NCI-H510A treated with DMSO at 0.1 percent for 48 hours (cell line): ENCODE data around the gene JCAD.
A peak's percentile ranks its signal among the peaks of the same experiment; 100 is the strongest.
"Not testable (repeated sequence)": the region's sequence is repeated elsewhere in the genome, so short reads cannot be mapped to it uniquely, and the experiment has no call there.

Experiments
- DNase-seq: peaks from one replicate; lab custom pipeline; 2025; lab: John Stamatoyannopoulos, UW

The JCAD gene

GRCh38 chr10:30059209-30060107 lies at the start of gene JCAD:
Gene JCAD, minus strand, starts transcription at chr10:30059586. Its CDS starts 11,774 bp downstream, at chr10:30047812.
- peak; percentile 8 for DNase-seq

GRCh38 chr10:30106987-30107386 lies 47.6 kb upstream of the JCAD start:
- DNase-seq, result no peak

GRCh38 chr10:30103595-30104320 lies 44.4 kb upstream of the JCAD start:
- DNase-seq, result no peak

GRCh38 chr10:30099706-30100105 lies 40.3 kb upstream of the JCAD start:
- not testable (repeated sequence) for DNase-seq

GRCh38 chr10:30099101-30099500 lies 39.7 kb upstream of the JCAD start:
- no peak for DNase-seq

GRCh38 chr10:30098629-30099028 lies 39.2 kb upstream of the JCAD start:
- DNase-seq, result no peak

- DNase-seq, result no peak
Measured at GRCh38 chr10:30096564-30096963, 37.2 kb upstream of the JCAD start.

- DNase-seq, result no peak
Measured at GRCh38 chr10:30095631-30096422, 36.4 kb upstream of the JCAD start.

GRCh38 chr10:30094601-30095000 lies 35.2 kb upstream of the JCAD start:
- DNase-seq, result no peak

- DNase-seq, result no peak
Measured at GRCh38 chr10:30093303-30093950, 34.0 kb upstream of the JCAD start.

GRCh38 chr10:30092151-30092790 lies 32.9 kb upstream of the JCAD start:
- DNase-seq, result no peak

GRCh38 chr10:30091136-30091535 lies 31.8 kb upstream of the JCAD start:
- no peak for DNase-seq

- no peak for DNase-seq
Measured at GRCh38 chr10:30088178-30088577, 28.8 kb upstream of the JCAD start.

- no peak for DNase-seq
Measured at GRCh38 chr10:30083934-30084333, 24.5 kb upstream of the JCAD start.

- DNase-seq, result no peak
Measured at GRCh38 chr10:30081182-30081581, 21.8 kb upstream of the JCAD start.

- DNase-seq, result no peak
Measured at GRCh38 chr10:30080161-30080560, 20.8 kb upstream of the JCAD start.

GRCh38 chr10:30079408-30079807 lies 20.0 kb upstream of the JCAD start:
- DNase-seq, result no peak

- DNase-seq, result no peak
Measured at GRCh38 chr10:30075481-30075880, 16.1 kb upstream of the JCAD start.

- DNase-seq, result no peak
Measured at GRCh38 chr10:30074933-30075332, 15.5 kb upstream of the JCAD start.

GRCh38 chr10:30074090-30074489 lies 14.7 kb upstream of the JCAD start:
- no peak for DNase-seq

GRCh38 chr10:30073767-30074060 lies 14.3 kb upstream of the JCAD start:
- no peak for DNase-seq
